ENCODE measurements around the gene RFX5. TPM values are rescaled to one million over a fixed set of nuclear protein-coding genes. Genes with fewer than 3 reads are reported as not detected.

RFX5 gene
- total RNA-seq, 1 donor from 2014 or later: 32.4 TPM

DNA sequence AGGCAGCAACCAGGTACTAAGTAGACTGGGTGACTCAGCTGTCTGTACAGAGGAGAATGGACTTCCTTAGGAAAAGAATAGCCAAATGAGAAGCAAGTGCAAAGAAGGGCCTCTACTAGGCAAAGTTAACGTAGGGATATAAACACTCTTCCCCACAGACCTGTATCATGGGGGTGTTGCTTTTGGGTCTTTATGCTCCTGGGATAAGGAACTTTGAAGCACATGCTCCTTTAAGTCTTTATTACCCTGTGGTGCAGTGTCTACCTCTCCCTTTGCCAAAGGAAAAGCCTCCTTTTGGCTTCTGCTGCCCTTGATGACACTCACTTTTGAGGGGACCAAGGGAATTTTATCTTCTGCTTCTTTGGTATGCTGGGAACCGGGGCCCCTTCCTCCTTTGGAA, 5.0 kb downstream of the RFX5 start:
- DNase-seq (ENCODE audit: low read depth): no peak
- H3K27me3 ChIP-seq (ENCODE audit: control insufficient read depth, insufficient read depth, low read length): no peaks in the 10 kb centered on the region
- H3K4me3 ChIP-seq (ENCODE audit: low read depth, low read length): no peak overlapping the region
- no peaks in the 10 kb centered on the region for H3K36me3 ChIP-seq (ENCODE audit: control insufficient read depth, insufficient read depth, low read length)
- TF ChIP-seq, protein P1, sequence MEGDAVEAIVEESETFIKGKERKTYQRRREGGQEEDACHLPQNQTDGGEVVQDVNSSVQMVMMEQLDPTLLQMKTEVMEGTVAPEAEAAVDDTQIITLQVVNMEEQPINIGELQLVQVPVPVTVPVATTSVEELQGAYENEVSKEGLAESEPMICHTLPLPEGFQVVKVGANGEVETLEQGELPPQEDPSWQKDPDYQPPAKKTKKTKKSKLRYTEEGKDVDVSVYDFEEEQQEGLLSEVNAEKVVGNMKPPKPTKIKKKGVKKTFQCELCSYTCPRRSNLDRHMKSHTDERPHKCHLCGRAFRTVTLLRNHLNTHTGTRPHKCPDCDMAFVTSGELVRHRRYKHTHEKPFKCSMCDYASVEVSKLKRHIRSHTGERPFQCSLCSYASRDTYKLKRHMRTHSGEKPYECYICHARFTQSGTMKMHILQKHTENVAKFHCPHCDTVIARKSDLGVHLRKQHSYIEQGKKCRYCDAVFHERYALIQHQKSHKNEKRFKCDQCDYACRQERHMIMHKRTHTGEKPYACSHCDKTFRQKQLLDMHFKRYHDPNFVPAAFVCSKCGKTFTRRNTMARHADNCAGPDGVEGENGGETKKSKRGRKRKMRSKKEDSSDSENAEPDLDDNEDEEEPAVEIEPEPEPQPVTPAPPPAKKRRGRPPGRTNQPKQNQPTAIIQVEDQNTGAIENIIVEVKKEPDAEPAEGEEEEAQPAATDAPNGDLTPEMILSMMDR (IDR thresholded peaks at IDR 0.05; ENCODE audit: insufficient read depth, low read length, poor library complexity, severe bottlenecking): no peak

DNA sequence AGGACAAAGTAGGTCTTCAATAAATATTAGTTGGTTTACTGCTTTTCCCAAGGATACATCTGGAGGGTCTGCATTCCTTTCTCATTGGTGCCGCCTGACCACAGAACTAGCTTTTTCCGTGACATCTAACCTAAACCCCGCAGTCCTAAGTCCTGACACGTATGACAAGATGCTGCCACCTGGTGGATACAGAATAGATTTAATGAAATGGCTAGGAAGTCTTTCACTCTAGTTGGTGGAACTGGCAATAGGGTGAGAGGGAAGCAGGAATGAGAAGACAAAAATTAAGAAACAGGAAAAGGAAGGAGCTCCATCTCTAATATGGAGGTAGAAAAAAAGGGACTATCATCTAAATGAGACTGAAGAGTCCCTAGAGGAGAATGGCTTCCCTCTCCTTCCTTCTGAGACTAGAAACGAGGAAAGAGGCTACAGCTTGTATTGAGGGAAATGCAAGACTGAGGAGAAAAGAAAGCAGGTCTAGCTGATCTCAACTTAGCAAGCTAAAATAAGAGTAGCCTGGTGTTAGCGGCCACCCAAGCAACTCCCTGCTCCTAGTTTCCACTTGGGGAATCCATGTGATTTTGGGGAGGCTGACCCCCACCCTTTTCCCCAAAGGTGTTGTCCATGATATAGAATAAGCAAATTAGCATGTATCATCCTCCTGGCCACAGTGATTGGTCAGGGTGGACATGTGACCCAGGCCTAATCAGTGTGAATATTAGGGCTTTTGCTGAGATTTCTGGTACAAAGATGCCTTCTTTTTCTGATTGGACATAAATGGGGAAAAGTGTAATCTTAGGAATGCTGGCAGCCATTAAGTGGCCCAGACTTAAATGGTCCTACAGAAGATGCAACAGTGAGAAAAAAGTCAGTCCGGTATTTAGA, 5.9 kb downstream of the RFX5 start:
- TF ChIP-seq, protein P1 (IDR thresholded peaks at IDR 0.05; ENCODE audit: insufficient read depth, low read length, poor library complexity, severe bottlenecking): peak; percentile 64
- Histone ChIP-seq H3K27me3 (ENCODE audit: control insufficient read depth, insufficient read depth, low read length) (no peaks in the 10 kb centered on the region), H3K36me3 (ENCODE audit: control insufficient read depth, insufficient read depth, low read length) (no peaks in the 10 kb centered on the region), H3K4me3 (ENCODE audit: low read depth, low read length) (no peak overlapping the region)
- no peak for DNase-seq (ENCODE audit: low read depth)

DNA sequence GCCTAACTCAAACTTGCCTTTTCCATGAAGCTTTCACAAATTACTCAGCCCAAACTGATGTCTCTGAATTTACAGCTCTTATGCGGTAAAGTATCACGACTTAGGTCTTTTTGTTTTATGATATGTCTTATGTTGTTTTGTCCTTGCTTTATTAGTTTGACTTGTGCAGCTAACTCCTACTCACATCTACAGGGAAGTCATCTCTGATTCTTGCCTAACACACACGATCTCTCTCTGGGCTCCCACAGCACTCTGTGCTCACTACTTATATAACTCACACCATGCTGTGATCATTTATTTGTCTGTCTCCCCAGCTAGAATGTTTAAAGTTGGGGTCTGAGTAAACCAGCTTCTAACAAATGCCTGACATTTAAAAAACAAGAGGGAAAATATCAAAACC, 10.5 kb downstream of the RFX5 start:
- Histone ChIP-seq H3K4me3 (ENCODE audit: low read depth, low read length) (no peak overlapping the region), H3K27me3 (ENCODE audit: control insufficient read depth, insufficient read depth, low read length) (no peaks in the 10 kb centered on the region), H3K36me3 (ENCODE audit: control insufficient read depth, insufficient read depth, low read length) (no peaks in the 10 kb centered on the region)
- TF ChIP-seq, protein P1 (IDR thresholded peaks at IDR 0.05; ENCODE audit: insufficient read depth, low read length, poor library complexity, severe bottlenecking): no peak
- no peak for DNase-seq (ENCODE audit: low read depth)

DNA sequence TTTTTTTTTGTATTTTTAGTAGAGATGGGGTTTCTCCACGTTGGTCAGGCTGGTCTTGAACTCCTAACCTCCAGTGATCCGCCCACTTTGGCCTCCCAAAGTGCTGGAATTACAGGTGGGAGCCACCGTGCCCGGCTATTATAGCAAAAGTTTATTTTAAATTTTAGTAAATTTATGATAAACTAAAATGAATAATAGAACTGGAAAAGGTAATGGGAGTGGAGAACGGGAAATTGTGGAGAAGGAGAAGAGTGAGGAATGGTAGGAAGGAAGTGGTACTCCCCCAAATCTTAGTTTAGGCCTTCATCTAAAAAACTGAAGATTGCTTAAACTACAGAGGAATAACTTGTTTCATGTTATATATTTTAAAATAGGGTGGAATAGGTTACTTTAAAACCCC, 12.2 kb downstream of the RFX5 start:
- DNase-seq (ENCODE audit: low read depth): no peak
- Histone ChIP-seq H3K36me3 (ENCODE audit: control insufficient read depth, insufficient read depth, low read length) (no peaks in the 10 kb centered on the region), H3K4me3 (ENCODE audit: low read depth, low read length) (no peak overlapping the region), H3K27me3 (ENCODE audit: control insufficient read depth, insufficient read depth, low read length) (no peaks in the 10 kb centered on the region)
- TF ChIP-seq, protein P1 (IDR thresholded peaks at IDR 0.05; ENCODE audit: insufficient read depth, low read length, poor library complexity, severe bottlenecking): no peak

DNA sequence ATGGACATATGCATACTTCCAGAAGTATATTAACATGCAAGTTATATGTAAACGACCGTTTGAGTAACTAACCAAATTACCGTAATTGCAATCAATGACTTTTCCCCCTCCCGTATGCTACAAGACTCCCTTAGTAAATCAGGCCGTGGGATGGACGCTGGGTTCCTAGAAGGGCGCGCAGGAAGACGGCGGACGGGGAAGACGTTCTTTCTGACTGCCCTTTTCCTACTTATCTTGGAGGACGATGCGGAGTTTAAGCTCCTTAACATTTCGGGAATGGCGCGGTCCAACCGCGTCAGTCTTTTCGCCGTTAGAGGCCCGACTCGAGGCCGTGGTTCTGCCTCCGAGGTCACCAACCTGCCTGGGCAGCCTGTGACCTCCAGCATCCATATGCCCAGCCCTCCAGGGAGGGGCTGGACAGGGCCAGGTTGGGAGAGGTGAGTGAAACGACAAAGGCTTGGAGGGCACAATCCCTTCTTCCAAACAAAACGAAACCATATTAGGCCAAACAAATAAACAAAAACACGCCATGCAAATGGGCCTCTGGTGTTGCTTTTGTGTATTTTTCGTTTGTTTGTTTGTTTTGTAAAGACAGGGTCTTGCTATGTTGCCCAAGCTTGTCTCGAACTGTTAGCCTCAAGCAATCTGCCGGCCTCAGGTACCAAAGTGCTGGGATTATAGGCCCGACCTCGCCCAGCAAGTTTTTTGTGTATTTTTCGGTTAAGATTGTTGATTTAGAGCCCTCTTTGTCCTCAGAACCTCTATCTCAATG, 19.0 kb downstream of the RFX5 start:
- H3K36me3 ChIP-seq (ENCODE audit: control insufficient read depth, insufficient read depth, low read length): no peaks in the 10 kb centered on the region
- TF ChIP-seq, protein P1 (IDR thresholded peaks at IDR 0.05; ENCODE audit: insufficient read depth, low read length, poor library complexity, severe bottlenecking): no peak
- no peaks in the 10 kb centered on the region for H3K27me3 ChIP-seq (ENCODE audit: control insufficient read depth, insufficient read depth, low read length)
- H3K4me3 ChIP-seq (ENCODE audit: low read depth, low read length): peak overlapping the region; percentile 92
- no peak for DNase-seq (ENCODE audit: low read depth)
